HG02970 (cell line): ENCODE measurements around the gene SPATA16.
"Not testable (repeated sequence)": the region's sequence is repeated elsewhere in the genome, so short reads cannot be mapped to it uniquely, and the experiment has no call there.

Source experiments
- ATAC-seq: cut with Tn5 transposase; IDR thresholded peaks from one replicate; pipeline ENCODE4 v1.9.1; 2021; ENCODE audit warnings: mild to moderate bottlenecking, moderate library complexity, moderate number of reproducible peaks; ENCODE audit not compliant: unreplicated experiment, low FRiP score

SPATA16 gene

GRCh38 chr3:173066044-173067004 is 74.7 kb downstream of the SPATA16 start:
- no peak for ATAC-seq

- ATAC-seq: no peak
Observed at GRCh38 chr3:173065543-173065981, 75.5 kb downstream of the SPATA16 start.

- ATAC-seq: no peak
Observed at GRCh38 chr3:173064631-173065030, 76.4 kb downstream of the SPATA16 start.

GRCh38 chr3:173058229-173058628 is 82.8 kb downstream of the SPATA16 start:
- no peak for ATAC-seq

- peak; percentile 55 for ATAC-seq
Observed at GRCh38 chr3:173055228-173055933, 85.7 kb downstream of the SPATA16 start.

GRCh38 chr3:173049360-173049759 is 91.7 kb downstream of the SPATA16 start:
- no peak for ATAC-seq

- no peak for ATAC-seq
Observed at GRCh38 chr3:173045770-173046382, 95.2 kb downstream of the SPATA16 start.

- no peak for ATAC-seq
Observed at GRCh38 chr3:173044998-173045397, 96.0 kb downstream of the SPATA16 start.

- ATAC-seq: no peak
Observed at GRCh38 chr3:173043757-173044156, 97.3 kb downstream of the SPATA16 start.

- ATAC-seq: no peak
Observed at GRCh38 chr3:173038484-173038871, 102.6 kb downstream of the SPATA16 start.

- no peak for ATAC-seq
Observed at GRCh38 chr3:173037840-173038483, 103.1 kb downstream of the SPATA16 start.

GRCh38 chr3:173030273-173030672 is 110.8 kb downstream of the SPATA16 start:
- no peak for ATAC-seq

GRCh38 chr3:173028351-173028750 is 112.7 kb downstream of the SPATA16 start:
- ATAC-seq: no peak

- ATAC-seq: no peak
Observed at GRCh38 chr3:173027429-173027828, 113.6 kb downstream of the SPATA16 start.

- ATAC-seq: no peak
Observed at GRCh38 chr3:173025941-173026340, 115.1 kb downstream of the SPATA16 start.

GRCh38 chr3:173021547-173022185 is 119.4 kb downstream of the SPATA16 start:
- ATAC-seq: no peak

GRCh38 chr3:173020128-173020527 is 120.9 kb downstream of the SPATA16 start:
- ATAC-seq: not testable (repeated sequence)

GRCh38 chr3:173019378-173019777 is 121.7 kb downstream of the SPATA16 start:
- no peak for ATAC-seq

GRCh38 chr3:173018758-173019157 is 122.3 kb downstream of the SPATA16 start:
- ATAC-seq: no peak

GRCh38 chr3:173013219-173013832 is 127.7 kb downstream of the SPATA16 start:
- ATAC-seq: no peak
